Esophagus muscularis mucosa (tissue), 4 donors: ENCODE results near the gene BCR. TPM values are rescaled to one million over a fixed set of nuclear protein-coding genes. Genes with fewer than 3 reads are reported as not detected.
A peak's percentile ranks its signal among the peaks of the same experiment; 100 is the strongest.

Experiments
- DNase-seq: peaks from one replicate; pipeline ENCODE4 v3.0.0-alpha.2; 2017; ENCODE audit errors: extremely low spot score
- H3K27ac ChIP-seq, 4 donors: fragments of 200-600 bp; sonication (generic); replicated peaks in 1 of 4; 1 replicate in 3 of 4; 2 replicates in 1 of 4; pipeline ENCODE4 v1.5.1; 2016 to 2019; ENCODE audit warnings: mild to moderate bottlenecking in 1 of 4
- H3K27me3 ChIP-seq, 4 donors: fragments of 200-600 bp; sonication (generic); one replicate each; pipeline versions ENCODE4 v1.5.1 to v1.6.0; 2016 to 2019
- H3K36me3 ChIP-seq, 4 donors: fragments of 200-600 bp; sonication (generic); one replicate each; pipeline ENCODE4 v1.5.1; 2016 to 2019
- H3K4me1 ChIP-seq, 4 donors: fragments of 200-600 bp; sonication (generic); one replicate each; pipeline ENCODE4 v1.5.1; 2016 to 2019
- H3K4me3 ChIP-seq, 4 donors: fragments of 200-600 bp; sonication (generic); 1 replicate in 2 of 4; 2 replicates in 2 of 4; pipeline ENCODE4 v1.5.1; 2016 to 2019; ENCODE audit warnings: mild to moderate bottlenecking in 4 of 4, moderate library complexity in 1 of 4
- H3K9me3 ChIP-seq, 4 donors: fragments of 200-600 bp; sonication (generic); 1 replicate in 3 of 4; 2 replicates in 1 of 4; pipeline ENCODE4 v1.5.1; 2016 to 2019
- CTCF ChIP-seq, 3 experiments: fragments of 200-600 bp in 2 of 3; fragments of 450-650 bp in 1 of 3; sonication (generic) in 2 of 3; IDR thresholded peaks; one replicate each; pipeline ENCODE4 v1.5.1; 2017 to 2019; ENCODE audit warnings: antibody characterized with exemption in 3 of 3, mild to moderate bottlenecking in 2 of 3, moderate library complexity in 1 of 3
- EP300 ChIP-seq: sonication (generic); formaldehyde crosslinking; IDR thresholded peaks from one replicate; pipeline ENCODE4 v1.6.1; 2017; ENCODE audit warnings: antibody characterized with exemption
- POLR2A ChIP-seq: fragments of 450-650 bp; IDR thresholded peaks from one replicate; pipeline ENCODE4 v1.6.1; 2017; ENCODE audit warnings: antibody characterized with exemption, moderate library complexity, mild to moderate bottlenecking, low read depth
- POLR2AphosphoS5 ChIP-seq, 2 donors: sonication (generic); formaldehyde crosslinking; IDR thresholded peaks; one replicate each; pipeline ENCODE4 v1.6.1; 2017; ENCODE audit warnings: antibody characterized with exemption in 2 of 2
- WGBS: methylation state at CpG from one replicate; pipeline ENCODE4 v1.1.5; 2018; 5-methylcytosine and 5-hydroxymethylcytosine counted together
- intact Hi-C: fragments of 100-400 bp; cut with DNase I; formaldehyde crosslinking; loops from one replicate; pipeline ENCODE4 v1.15.1; 2023
- total RNA-seq, 4 donors: library from RNA; depleted of rRNA; stranded (reverse); fragments of >200 nt; gene quantifications; one replicate each; pipeline versions ENCODE4 v1.1.0 to v1.2.1, GENCODE V29; 2016

The BCR gene
- 10 to 100 TPM; 35.7 to 58.5 (median 48.0) TPM for total RNA-seq

DNA sequence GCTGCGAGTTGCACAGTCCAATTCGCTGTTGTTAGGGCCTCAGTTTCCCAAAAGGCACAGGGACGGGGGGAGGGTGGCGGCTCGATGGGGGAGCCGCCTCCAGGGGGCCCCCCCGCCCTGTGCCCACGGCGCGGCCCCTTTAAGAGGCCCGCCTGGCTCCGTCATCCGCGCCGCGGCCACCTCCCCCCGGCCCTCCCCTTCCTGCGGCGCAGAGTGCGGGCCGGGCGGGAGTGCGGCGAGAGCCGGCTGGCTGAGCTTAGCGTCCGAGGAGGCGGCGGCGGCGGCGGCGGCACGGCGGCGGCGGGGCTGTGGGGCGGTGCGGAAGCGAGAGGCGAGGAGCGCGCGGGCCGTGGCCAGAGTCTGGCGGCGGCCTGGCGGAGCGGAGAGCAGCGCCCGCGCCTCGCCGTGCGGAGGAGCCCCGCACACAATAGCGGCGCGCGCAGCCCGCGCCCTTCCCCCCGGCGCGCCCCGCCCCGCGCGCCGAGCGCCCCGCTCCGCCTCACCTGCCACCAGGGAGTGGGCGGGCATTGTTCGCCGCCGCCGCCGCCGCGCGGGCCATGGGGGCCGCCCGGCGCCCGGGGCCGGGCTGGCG, at the start of gene BCR:
TSS of gene BCR (plus strand) at position 209 of the 592 bp plus-strand sequence. CDS start 452 bp downstream, outside the sequence.
- Histone ChIP-seq H3K36me3 (no peaks in the 10 kb centered on the region), H3K27me3 (no peaks in the 10 kb centered on the region), H3K4me3 (peak within 1 kb of the TSS; percentile 68 to 90 (median 69)), H3K4me1 (peaks cover 42 to 67% (median 65%) of the 10 kb centered on the region in 4 donors), H3K27ac (peak within 1 kb of the TSS; percentile 85 to 89 (median 87)), H3K9me3 (peaks cover 0 to 9% (median 4%) of the 10 kb centered on the region in 4 donors)
- 0% methylated on average over 2 of the region's 88 CpGs for WGBS
- intact Hi-C loops = no loop called here
- TF ChIP-seq POLR2AphosphoS5 (IDR thresholded peaks at IDR 0.05) = peak; percentile 66 to 87
- no peak for TF ChIP-seq POLR2A
- no peak for TF ChIP-seq CTCF (IDR thresholded peaks at IDR 0.05)
- TF ChIP-seq EP300 = no peak
- no peak for DNase-seq

GRCh38 chr22:23130697-23131096, 49.6 kb upstream of the BCR start:
- no peaks in the 10 kb centered on the region for H3K36me3 ChIP-seq
- peaks cover 5 to 9% (median 7%) of the 10 kb centered on the region in 4 donors for H3K4me1 ChIP-seq
- TF ChIP-seq CTCF (IDR thresholded peaks at IDR 0.05) = no peak
- TF ChIP-seq EP300 = no peak
- no peak for TF ChIP-seq POLR2AphosphoS5 (IDR thresholded peaks at IDR 0.05)
- TF ChIP-seq POLR2A = no peak
- H3K9me3 ChIP-seq = no peaks in the 10 kb centered on the region
- H3K27me3 ChIP-seq = no peaks in the 10 kb centered on the region
- 67% methylated on average over 2 of the region's 3 CpGs for WGBS
- H3K27ac ChIP-seq = no peak overlapping the region
- no peak for DNase-seq
- H3K4me3 ChIP-seq = no peak overlapping the region
- intact Hi-C loops = no loop called here

GRCh38 chr22:23131931-23132330, 48.4 kb upstream of the BCR start:
- intact Hi-C loops = no loop called here
- 88% methylated on average over 6 of the region's 6 CpGs for WGBS
- H3K4me3 ChIP-seq = no peak overlapping the region
- H3K9me3 ChIP-seq = no peaks in the 10 kb centered on the region
- no peaks in the 10 kb centered on the region for H3K36me3 ChIP-seq
- TF ChIP-seq EP300 (no peak), POLR2AphosphoS5 (IDR thresholded peaks at IDR 0.05) (no peak), POLR2A (no peak), CTCF (IDR thresholded peaks at IDR 0.05) (no peak)
- DNase-seq = no peak
- H3K27ac ChIP-seq = no peak overlapping the region
- peaks cover 5 to 9% (median 7%) of the 10 kb centered on the region in 4 donors for H3K4me1 ChIP-seq
- no peaks in the 10 kb centered on the region for H3K27me3 ChIP-seq

DNA sequence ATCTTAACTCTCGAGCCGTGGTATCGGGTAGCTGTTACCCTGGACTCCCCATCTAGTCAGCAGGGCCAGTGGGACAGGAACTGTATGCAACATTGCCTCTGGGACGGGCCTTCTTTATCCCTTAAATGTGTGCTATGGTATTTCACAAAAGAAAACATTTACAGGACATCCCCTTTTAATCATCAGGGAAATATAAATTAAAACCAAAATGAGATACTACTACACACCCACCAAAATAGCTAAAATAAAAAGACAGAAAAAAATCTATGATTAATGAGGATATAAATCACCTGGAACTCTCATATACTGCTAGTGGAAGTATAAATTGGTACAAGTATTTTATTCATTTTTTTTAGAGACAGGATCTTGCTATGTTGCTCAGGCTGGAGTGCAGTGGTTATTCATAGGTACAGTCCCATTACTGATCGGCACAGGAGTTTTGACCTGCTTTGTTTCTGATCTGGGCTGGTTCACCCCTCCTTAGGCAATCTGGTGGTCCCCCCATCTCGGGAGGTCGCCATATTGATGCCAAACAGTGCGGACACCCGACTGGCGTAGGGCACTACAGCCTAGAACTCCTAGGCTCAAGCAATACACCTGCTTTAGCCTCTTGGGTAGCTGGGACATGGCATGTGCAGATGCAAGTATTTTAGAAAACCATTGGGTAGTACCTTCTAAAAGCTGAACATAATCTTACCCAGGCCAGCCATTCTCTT, 47.8 kb upstream of the BCR start:
- H3K4me3 ChIP-seq = no peak overlapping the region
- no peaks in the 10 kb centered on the region for H3K9me3 ChIP-seq
- intact Hi-C loops = no loop called here
- no peak for DNase-seq
- TF ChIP-seq EP300 (no peak), POLR2AphosphoS5 (IDR thresholded peaks at IDR 0.05) (no peak), CTCF (IDR thresholded peaks at IDR 0.05) (no peak), POLR2A (no peak)
- no peaks in the 10 kb centered on the region for H3K27me3 ChIP-seq
- WGBS = 90% methylated on average over 10 of the region's 10 CpGs
- H3K36me3 ChIP-seq = no peaks in the 10 kb centered on the region
- H3K4me1 ChIP-seq = peaks cover 5 to 9% (median 7%) of the 10 kb centered on the region in 4 donors
- H3K27ac ChIP-seq = no peak overlapping the region
